Astrocyte (in vitro differentiated cells and primary cell): ENCODE data around the gene PTPRD.

ENCODE experiments used
- EZH2 ChIP-seq: IDR thresholded peaks from 2 replicates; pipeline ENCODE4 v1.6.1; 2012; ENCODE audit warnings: mild to moderate bottlenecking, low read length, inconsistent platforms; ENCODE audit not compliant: insufficient read depth
- TF ChIP-seq, protein P1 (sequence below): IDR thresholded peaks from 2 replicates; pipeline ENCODE4 v1.5.1; 2011; ENCODE audit warnings: low read depth, mild to moderate bottlenecking, inconsistent platforms, low read length, moderate library complexity; ENCODE audit not compliant: insufficient read depth

DNA sequence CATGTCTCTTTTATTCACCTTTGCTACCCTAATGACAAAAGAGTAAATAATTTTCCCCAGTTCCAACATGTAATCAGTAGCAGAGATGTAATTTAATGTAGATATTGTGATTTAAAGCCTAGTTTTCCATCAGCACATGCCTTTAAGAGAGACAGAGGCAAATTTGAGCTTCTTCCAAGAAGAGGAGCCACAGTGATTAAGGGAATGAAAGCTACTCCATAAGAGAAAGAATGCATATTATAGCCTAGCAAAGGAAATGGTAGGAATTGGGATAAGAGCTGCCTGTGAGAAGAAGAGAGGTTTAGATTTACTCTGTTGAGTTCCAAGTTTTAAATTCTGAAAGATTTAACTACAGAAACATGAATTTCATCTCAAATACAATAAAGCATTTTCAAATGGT lies 2222.2 kb downstream of the PTPRD start:
- TF ChIP-seq, protein P1, sequence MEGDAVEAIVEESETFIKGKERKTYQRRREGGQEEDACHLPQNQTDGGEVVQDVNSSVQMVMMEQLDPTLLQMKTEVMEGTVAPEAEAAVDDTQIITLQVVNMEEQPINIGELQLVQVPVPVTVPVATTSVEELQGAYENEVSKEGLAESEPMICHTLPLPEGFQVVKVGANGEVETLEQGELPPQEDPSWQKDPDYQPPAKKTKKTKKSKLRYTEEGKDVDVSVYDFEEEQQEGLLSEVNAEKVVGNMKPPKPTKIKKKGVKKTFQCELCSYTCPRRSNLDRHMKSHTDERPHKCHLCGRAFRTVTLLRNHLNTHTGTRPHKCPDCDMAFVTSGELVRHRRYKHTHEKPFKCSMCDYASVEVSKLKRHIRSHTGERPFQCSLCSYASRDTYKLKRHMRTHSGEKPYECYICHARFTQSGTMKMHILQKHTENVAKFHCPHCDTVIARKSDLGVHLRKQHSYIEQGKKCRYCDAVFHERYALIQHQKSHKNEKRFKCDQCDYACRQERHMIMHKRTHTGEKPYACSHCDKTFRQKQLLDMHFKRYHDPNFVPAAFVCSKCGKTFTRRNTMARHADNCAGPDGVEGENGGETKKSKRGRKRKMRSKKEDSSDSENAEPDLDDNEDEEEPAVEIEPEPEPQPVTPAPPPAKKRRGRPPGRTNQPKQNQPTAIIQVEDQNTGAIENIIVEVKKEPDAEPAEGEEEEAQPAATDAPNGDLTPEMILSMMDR, result no peak
- no peak for TF ChIP-seq EZH2
